GM11168 (cell line): ENCODE data around the gene PACS2.

Source experiments
- in situ Hi-C: fragments of 300-500 bp; cut with MboI; formaldehyde crosslinking; loops from one replicate; pipeline ENCODE4 v1.12.0; 2022; ENCODE audit warnings: low sequenced_read_pairs; ENCODE audit not compliant: unreplicated experiment

Gene PACS2

DNA sequence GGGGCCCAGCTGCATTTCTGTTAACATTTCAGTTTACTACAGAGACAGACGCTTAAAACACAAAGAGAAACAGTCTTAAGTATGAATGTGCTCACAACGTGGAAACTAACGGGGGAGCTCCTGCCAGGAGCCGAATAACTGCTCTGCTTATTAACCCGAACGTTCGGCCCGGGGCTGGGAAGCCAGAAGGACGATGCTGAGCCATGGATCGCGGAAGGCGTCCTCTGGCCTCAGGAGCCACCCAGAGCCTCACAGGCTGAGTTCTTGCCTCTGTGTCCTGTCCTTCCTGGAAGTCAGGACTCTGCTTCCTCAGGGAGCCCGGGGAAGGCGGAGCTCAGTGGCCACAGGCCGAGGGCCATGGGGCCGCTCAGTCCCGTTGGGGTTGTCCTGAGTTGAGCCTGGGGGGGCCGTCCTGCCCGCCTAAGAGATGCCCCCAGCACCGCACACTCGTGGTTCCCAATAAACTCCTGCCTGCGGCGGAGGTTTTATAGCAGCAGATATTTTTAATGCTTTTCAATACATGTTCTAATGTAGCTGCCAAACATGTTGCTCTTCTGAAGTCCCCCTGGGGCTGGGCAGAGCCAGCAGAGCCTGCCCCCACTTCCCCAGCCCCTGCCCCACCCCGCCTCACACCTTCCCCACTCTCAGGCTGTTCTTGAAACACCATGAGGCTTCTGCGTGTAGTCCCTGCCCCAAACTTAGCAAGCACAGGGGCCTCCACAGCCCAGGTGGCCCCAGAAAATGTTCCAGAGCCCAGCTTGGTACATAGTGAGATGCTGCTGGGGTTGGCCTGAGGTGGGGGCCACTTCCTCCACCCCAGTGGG, 80.4 kb downstream of the PACS2 start:
- in situ Hi-C loops: no loop called here

DNA sequence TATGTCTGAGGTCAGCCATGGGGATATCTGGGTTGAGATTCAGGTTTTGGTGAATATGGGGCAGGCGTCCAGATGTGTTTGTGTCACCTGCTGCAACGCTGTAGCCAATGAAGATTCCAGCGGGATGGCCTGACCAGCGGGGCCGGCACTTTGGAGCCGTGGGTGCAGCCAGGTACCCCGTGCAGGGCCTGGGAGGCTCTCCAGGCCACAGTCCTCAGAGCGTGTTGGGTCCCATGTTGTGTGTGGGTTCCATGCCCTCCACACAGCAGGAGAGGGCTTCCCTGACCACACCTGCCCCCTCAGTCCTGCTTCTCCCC, 80.9 kb downstream of the PACS2 start:
- in situ Hi-C loops: no loop called here

DNA sequence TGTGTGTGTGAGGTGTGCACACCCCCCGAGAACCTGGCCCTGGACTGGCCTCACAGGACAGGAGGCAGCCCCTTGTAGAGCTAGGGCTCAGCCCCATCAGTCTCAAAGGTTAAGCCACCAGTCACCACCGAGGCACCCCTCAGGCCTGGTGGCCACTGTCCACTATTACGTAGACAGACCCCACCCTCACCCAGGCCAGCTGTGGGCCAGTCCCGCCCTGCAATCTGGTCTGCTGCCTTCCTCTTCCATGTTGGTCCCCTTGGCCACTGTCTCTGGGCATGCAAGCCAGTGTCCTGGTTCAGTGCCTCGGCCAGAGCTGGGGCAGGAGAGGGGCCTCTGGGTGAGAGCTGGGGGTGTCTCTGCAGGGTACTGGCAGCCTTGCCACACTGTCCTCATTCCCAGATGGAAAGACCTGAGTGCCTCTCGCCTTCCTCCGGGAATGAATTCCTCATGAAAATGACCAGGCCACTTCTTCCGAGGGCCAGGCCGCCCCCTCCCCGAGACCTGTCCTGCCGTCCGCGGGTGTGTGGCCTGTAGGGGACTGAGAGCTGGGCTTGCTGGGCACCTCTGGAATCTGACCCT, 82.9 kb downstream of the PACS2 start:
- in situ Hi-C loops: no loop called here

DNA sequence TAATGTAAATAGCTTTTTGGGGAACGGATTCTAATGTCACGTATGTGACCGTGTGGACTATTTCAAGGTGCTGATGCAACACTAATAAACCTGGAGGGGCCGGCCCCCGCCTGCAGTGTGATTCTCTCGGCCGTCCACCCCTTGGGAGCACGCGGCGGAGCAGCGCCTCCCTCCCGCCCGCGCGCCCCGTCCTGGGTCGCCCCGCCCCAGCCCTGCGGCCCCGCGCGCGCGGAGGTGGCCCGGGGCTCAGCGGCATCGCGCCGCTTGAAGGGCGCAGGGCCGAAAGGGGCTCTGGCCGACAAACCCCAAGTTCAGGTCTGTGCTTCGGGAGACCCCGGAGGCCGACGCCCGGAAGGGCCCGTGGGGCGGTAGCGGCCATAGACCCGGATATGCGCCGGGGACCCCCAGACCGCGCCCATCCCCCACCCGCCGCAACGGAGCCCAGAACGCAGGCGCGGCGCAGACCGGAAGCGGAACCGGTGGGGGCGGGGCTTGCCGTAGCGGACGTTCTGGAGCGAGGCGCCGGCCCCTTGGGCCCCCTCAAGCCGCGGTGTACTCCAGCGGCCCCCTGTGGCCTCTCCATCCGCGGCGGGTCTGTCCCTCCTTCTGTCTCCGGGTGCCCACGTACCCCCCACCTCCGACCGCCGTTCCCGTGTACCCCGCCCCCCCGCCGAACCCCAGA, 83.6 kb downstream of the PACS2 start, which contains the start of gene TEX22:
Gene TEX22, plus strand, starts transcription at position 495 of the 682 bp plus-strand sequence. CDS start 803 bp downstream, outside the sequence.
- in situ Hi-C loops: no loop called here

DNA sequence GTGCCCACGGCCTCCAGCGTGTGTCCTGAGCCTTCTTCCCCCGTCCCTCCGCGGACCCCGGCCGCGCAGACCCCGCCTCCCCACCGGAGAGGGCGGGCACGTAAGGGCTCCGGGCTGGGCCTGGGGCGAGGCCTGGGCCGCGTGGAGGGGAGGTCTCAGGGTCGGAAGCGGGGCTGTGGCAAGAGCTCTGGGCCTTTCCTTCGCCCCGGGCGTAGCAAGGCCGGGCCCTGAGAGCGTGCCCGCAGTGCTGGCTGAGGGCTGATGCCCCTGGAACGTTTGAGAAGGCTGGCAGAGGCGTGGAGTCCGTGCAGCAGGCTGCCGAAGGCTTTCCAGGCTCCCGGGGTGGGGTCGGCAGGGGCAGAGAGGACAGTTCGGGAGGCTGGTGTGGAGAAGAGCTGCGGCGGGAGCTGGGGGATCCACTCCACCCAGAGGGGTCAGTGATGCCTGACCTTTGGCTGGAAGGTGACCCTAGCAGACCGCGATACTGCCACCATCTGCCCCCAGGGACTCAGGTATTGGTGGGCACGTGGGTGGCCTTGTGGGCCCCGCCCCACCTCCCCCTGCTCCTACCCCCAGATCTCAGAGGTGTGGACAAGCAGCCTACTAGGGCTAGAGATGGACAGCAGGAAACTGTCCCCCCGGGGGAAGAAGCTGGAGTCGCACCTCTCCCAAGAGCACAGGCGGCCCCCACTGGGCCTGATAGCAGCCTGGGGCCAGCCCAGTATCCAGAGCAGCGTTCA, 84.3 kb downstream of the PACS2 start:
- in situ Hi-C loops: no loop called here

DNA sequence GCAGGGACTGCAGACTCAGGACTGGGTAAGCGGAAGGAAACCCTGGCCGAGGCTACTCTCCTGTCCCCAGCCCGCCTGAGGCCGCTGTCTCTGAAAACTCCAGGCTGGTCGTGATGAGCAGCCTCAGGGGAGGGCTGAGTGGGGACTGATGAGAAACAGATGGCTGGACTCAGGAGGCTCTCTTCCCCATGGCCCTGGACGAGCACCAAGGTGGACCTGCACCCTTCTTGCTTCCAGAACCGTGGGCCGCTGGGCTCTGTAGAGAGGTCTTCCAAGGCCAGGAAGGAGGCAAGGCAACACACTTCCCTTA, 84.9 kb downstream of the PACS2 start:
- in situ Hi-C loops: no loop called here

DNA sequence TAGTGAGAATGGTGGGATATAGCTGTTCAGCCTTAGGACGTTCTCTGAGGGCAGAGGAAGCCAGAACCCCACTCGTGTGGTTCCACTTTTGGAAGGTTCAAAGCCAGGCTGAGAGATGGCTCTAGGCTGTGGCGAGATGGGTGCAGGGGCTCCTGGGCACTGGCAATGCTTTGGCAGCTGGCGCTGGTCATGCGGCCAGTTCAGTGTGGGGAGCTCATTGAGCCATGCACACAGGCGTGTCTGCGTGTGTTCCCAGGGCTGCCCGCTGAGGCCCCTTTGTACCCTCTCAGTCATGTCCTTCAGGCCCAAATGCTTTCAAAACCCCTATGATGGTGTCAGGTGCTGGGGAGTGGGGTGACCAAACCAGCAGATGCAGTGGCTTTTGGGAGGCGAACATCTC, 85.5 kb downstream of the PACS2 start:
- in situ Hi-C loops: no loop called here

DNA sequence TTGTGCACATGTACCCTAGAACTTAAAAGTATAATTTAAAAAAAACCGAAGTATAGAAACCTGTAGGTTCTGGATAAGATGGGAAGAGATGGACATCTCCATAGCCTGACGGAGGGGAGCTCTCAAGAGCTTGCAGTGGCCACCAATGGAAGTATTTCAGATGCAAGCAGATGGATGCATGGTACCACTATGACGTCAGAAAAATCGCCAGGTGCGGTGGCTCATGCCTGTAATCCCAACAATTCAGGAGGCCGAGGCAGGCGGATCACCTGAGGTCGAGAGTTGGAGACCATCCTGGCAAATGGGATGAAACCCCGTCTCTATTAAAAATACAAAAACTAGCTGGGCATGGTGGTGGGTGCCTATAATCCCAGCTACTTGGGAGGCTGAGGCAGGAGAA, 87.2 kb downstream of the PACS2 start:
- in situ Hi-C loops: no loop called here

DNA sequence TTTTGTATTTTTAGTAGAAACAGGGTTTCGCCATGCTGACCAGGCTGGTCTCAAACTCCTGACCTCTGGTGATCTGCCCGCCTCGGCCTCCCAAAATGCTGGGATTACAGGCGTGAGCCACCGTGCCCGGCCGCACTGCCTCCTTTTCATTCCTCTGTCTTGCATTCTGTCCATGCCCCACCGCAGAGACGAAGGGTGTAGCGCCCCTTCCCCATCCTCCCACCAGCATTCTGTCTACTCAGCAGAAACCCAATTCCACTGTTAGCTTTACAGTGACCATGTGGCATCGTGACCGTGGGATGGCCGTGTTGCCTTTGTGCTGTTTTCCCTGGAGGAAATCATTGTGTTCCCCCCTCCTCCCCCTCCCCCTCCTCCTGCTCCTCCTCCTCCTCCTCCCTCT, 94.0 kb downstream of the PACS2 start:
- in situ Hi-C loops: no loop called here

DNA sequence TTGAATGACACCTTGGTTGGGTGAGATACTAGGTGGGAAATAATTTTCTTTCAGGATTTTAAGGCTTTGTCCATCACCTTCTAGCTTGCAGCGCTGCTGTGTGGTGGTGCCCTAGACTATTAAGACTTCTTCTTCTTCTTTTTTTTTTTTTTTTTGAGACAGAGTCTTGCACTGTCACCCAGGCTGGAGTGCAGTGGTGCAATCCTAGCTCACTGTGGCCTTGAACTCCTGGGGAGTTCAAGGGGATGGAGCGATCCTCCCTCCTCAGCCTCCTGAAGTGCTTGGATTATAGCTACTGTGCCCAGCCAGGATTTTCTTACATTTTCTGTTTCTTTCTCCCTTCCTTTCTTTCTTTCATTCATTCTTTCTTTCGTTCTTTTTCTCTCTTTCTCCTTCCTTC, 94.8 kb downstream of the PACS2 start:
- in situ Hi-C loops: no loop called here

DNA sequence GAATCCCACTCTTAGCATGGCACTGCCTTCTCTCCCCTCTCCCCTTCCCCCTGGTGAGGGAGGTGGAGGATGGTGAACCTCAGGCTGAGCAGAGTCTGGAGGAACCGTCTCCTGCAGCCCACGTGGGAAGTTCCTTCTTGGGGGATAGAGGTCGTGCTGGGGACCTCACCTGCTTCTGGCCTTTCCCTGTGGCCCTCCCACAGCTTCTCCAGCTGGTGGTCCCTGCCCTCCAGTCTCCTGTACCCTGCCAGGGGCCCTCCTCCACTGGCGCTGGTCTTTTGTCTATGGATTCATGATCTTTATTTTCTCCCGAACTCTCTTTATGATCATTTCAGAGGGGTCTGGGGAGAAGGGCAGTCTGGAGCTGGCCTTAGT, 96.1 kb downstream of the PACS2 start:
- in situ Hi-C loops: no loop called here

DNA sequence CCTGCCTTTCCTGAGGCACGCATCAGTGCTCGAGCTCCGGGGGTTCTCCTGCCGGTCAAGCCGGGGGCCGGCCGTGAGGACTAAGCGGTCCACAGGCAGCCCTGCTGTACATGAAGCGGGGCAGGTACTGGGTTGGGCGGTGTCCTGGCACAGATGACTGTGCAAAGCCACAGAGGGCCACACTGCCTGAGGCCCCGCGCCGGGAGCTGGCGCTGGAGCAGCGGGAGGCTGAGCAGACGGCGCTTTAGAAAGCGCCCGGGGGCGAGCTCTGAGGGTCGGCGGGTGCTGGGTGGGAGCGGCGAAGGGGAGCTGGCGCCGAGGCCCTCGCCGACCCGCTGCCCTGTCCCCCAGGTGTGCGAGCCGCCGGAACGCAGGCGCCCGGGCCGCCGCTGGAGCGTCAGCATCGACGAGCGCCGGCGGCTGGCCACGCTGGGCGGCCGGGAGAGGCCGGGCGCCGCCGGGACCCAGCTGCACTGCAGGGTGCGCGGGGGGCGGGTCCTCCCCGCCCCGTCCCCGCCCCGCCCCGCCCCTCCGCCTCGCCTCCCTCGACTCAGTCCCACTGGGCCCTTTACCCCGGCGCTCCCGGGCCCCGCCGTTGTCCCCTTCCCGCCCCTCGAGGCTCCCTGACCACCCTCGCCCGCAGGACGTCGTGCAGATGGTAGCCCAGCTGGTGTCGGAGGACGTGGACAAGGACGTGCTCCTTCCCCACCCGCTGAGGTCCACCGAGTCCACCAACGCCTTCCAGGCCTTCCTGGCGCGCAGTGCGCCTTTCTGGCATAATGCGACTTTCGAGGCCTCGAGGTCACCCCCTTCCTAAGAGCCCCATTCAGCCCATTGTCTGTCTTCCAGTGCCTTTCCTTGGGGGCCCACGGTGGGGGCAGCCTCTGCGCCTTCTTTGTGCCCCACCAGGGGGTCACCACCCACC, 96.7 kb downstream of the PACS2 start:
- in situ Hi-C loops: no loop called here

DNA sequence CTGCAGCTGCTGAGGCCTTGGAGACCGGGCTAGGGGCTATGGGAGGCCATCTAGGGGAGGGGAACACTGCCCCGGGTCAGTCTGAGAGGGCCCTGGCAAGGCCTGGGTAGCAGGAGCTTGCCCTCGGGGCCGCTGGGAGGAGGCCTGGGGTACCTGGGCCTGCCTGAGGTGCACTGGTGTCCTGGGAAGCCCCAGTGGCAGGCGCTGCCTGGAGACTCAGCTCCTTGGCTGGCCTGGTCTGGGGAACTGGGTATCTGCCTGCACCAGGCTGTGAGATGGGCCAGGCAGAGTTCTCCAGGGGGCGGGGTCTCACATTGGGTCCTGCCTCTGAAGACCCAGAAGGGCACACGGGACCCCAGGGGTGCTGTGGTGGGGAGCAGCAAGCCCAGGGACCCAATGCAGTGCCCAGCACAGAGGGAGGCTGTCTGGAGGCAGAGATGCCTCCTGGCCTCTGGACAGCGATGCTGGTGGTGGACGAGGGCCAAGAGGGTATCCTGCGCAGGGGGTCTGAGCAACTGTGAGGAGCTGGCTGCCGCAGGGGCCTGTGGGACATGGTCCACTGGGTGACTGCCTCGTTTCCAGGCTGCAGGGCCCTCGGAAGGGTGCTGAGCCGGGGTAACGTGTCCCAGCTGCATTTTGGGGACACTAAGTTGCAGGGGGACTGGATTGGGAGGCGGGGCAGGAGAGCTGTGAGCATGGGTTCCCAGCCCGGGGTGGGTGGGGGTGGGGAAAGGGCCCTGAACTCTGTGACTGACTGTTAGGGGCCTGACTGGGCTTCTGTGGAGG, 97.6 kb downstream of the PACS2 start:
- in situ Hi-C loops: no loop called here

DNA sequence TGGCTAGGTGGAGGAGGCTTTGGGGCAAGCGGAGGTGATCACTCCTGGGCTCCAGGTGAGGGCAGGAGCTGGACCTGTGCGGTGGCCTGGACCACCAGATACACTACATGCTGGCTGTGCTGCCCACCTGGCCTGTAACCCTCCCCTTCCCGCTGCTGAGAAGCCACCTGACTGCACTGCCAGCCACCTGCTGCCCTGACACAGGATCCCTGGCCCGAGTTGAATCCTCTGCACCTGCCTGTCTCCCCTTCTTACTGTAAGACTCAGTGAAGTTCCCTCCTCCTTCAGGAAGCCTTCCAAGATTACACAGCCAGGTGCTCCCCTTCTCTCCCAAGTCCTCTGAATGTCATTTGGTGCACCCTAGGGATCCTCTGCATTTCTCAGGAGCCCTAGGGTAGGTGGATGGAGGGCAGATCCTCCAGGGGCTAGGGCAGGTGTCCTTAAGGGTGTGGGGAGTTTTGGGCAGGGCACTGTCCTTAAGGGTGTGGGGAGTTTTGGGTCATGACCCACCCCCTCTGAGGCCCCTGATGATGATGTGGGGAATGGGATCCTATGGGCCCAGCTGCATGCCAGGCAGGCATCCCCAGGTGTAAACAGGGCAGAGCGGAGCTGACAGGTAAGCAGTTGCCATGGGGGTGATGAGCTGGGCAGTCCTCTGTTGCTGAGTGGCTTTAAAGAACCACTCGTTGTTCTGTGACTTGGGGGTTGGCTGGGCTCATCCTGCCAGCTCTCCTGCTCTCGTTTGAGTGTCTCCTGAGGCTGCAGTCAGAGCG, 98.4 kb downstream of the PACS2 start:
- in situ Hi-C loops: no loop called here

DNA sequence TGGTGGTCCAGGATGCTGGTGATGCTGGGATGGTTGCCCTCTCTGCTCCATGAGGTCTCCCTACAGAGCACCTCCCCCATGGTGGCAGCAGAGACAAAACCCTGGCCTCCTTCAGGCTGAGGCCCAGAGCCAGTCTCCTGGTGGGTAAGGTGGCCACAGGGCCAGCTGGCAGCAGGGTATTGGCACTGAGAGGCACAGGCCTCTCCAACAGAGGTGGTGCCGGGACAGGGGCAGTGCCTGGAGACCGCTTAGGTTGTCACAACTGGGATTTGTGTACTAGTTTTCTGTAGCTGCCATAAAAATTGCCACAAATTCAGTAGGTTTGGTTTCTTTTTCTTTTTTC, 99.0 kb downstream of the PACS2 start:
- in situ Hi-C loops: no loop called here

DNA sequence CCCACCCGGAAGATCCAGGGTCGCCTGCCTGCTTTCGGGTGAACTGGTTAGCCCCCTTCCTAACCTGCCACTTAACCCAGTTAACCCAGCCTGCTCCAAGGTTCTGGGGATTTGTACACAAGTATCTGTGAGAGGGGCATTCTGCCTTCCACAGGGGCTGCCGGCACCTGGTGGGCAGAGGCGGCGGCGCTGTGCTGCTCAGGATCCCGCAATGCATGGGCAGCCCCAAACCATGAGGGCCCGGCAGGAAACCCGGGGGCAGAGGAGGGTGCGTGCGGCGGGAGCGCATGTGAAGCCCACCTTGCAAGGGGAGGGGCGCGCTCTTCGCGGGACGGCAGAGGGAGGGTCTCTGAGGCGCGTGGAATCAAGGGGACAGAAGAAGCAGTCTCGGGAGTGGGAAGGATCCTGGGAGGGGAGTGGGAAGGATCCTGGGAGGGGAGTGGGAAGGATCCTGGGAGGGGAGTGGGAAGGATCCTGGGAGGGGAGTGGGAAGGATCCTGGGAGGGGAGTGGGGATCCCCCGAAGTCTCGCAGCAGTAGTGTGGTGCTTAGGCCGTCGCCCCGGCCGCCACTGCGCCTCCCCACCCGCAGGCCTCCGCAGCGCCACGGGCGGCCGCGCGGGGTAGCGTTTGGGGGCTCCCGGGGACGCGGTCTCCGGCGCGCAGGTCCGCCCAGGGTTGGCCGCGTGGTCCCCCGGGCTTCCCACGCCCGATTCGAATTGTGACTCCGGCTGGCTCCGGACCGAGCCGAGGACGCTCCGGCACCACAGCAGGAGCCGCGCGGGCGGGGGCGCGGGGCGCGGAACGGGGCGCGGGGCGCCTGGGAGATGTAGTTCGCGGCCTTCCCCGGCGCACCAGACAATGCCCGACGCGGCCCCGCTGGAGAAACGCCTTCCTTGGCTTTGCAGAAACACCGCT, 100.2 kb downstream of the PACS2 start:
- in situ Hi-C loops: no loop called here

DNA sequence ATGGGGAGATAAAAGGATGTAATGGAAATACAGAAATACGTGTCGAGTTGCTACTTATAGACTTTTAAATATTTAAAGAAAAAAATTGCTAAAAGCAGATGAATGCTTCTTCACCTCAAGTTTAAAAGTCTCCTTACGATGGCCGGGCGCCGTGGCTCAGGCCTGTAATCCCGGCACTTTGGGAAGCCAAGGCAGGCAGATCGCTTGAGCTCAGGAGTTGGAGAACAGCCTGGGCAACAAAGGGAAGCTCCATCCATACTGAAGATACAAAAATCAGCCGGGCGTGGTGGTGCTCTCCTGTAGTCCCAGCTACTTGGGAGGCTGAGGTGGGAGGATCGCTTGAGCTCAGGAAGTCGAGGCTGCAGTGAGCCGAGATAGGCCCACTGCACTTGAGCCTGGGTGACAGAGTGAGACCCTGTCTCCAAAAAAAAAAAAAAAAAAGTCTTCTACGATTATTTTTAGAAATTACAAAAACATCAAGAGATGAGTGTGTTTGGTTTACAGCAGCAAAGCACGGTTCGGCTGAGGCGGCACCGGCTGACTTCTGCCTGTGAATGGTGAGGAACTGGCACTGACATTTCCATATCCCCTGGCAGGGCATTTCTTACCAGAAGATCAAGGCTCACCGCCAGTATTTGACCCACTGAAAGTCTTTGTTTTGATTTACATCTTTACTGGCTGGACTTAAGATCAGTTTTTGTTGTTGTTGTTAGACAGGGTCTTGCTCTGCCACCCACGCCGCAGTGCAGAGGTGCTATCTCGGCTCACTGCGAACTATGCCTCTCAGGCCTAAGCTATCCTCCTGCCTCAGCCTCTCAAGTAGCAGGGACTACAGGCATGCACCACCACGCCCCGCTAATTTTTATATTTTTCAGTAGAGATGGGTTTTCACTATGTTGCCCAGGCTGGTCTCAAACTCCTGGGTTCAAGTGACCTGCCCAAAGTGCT, 101.2 kb downstream of the PACS2 start:
- in situ Hi-C loops: no loop called here
